K562 (cell line): ENCODE results near the gene FSCN2.

ENCODE experiments used
- CREB1 ChIP-seq, 2 experiments: sonication (generic) in 1 of 2; formaldehyde crosslinking in 1 of 2; IDR thresholded peaks; 2 replicates each; pipeline versions ENCODE4 v1.6.1 to v1.8.0; 2012 to 2022; ENCODE audit warnings: inconsistent platforms in 1 of 2, mild to moderate bottlenecking in 1 of 2, missing genetic modification reagents in 1 of 2, moderate library complexity in 1 of 2
- CTCF ChIP-seq, 3 experiments: IDR thresholded peaks in 2 of 3; conservative IDR thresholded peaks in 1 of 3; 2 replicates each; pipeline ENCODE4 v1.5.1; 2011 to 2012; ENCODE audit warnings: low read length in 3 of 3, mild to moderate bottlenecking in 3 of 3, control low read depth in 2 of 3, improper control_type of control experiment in 1 of 3, inconsistent platforms in 1 of 3, low read depth in 1 of 3, mixed read lengths in 1 of 3, moderate library complexity in 1 of 3; ENCODE audit not compliant: insufficient read depth in 2 of 3
- EZH2 ChIP-seq: IDR thresholded peaks from 2 replicates; pipeline ENCODE4 v1.6.1; 2012; ENCODE audit warnings: low read depth, mild to moderate bottlenecking, inconsistent platforms, low read length, borderline replicate concordance
- IRF1 ChIP-seq: sonication (generic); formaldehyde crosslinking; IDR thresholded peaks from 2 replicates; pipeline ENCODE4 v1.8.0; 2022; ENCODE audit warnings: missing genetic modification reagents, mild to moderate bottlenecking, borderline replicate concordance
- MEIS2 ChIP-seq: fragments of 450-650 bp; IDR thresholded peaks from 2 replicates; pipeline ENCODE4 v1.6.1; 2014; ENCODE audit warnings: mild to moderate bottlenecking; ENCODE audit not compliant: partially characterized antibody
- MXI1 ChIP-seq: IDR thresholded peaks from 2 replicates; pipeline ENCODE4 v1.6.1; 2011; ENCODE audit warnings: low read depth, mild to moderate bottlenecking, improper control_type of control experiment, low read length
- MYC ChIP-seq, 2 experiments: fragments of 250-450 bp in 1 of 2; sonication (Bioruptor Pico) in 1 of 2; IDR thresholded peaks; 2 replicates each; pipeline versions ENCODE4 v1.5.1 to v1.6.1; 2012 to 2021; ENCODE audit warnings: low read depth in 2 of 2, borderline replicate concordance in 1 of 2, improper control_type of control experiment in 1 of 2, low read length in 1 of 2, mild to moderate bottlenecking in 1 of 2, moderate library complexity in 1 of 2
- TSHZ1 ChIP-seq: fragments of 250-450 bp; sonication (Bioruptor Pico); IDR thresholded peaks from 2 replicates; pipeline ENCODE4 v1.4.0; 2020; ENCODE audit warnings: mild to moderate bottlenecking, moderate library complexity
- USF2 ChIP-seq: sonication (generic); formaldehyde crosslinking; IDR thresholded peaks from 2 replicates; pipeline ENCODE4 v1.5.0; 2020; ENCODE audit warnings: missing genetic modification reagents
- ZBTB8A ChIP-seq: fragments of 450-650 bp; IDR thresholded peaks from 2 replicates; pipeline ENCODE4 v1.6.1; 2018; ENCODE audit warnings: mild to moderate bottlenecking, moderate library complexity; ENCODE audit not compliant: partially characterized antibody
- ZNF134 ChIP-seq: fragments of 250-450 bp; sonication (Bioruptor Pico); conservative IDR thresholded peaks from 2 replicates; pipeline ENCODE4 v1.4.0; 2020
- ZNF512 ChIP-seq: IDR thresholded peaks from 2 replicates; pipeline ENCODE4 v1.6.1; 2016; ENCODE audit warnings: missing genetic modification characterization, missing compliant biosample characterization
- TF ChIP-seq, protein P1 (sequence below): fragments of 200-800 bp; sonication (Bioruptor generic); IDR thresholded peaks from 2 replicates; pipeline ENCODE4 v1.6.1; 2017; ENCODE audit warnings: missing genetic modification characterization, missing compliant biosample characterization

GRCh38 chr17:81553018-81553615 lies 24.9 kb downstream of the FSCN2 start:
- TF ChIP-seq USF2 (CRISPR knock-in tag): no peak
- no peak for TF ChIP-seq ZBTB8A
- TF ChIP-seq, protein P1, sequence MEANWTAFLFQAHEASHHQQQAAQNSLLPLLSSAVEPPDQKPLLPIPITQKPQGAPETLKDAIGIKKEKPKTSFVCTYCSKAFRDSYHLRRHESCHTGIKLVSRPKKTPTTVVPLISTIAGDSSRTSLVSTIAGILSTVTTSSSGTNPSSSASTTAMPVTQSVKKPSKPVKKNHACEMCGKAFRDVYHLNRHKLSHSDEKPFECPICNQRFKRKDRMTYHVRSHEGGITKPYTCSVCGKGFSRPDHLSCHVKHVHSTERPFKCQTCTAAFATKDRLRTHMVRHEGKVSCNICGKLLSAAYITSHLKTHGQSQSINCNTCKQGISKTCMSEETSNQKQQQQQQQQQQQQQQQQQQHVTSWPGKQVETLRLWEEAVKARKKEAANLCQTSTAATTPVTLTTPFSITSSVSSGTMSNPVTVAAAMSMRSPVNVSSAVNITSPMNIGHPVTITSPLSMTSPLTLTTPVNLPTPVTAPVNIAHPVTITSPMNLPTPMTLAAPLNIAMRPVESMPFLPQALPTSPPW (CRISPR knock-in tag): no peak
- TF ChIP-seq MXI1: no peak; the same call in 1 of the 2 replicates
- TF ChIP-seq CTCF (IDR thresholded peaks at IDR 0.05 in 2 of 3, conservative IDR thresholded peaks at IDR 0.05 in 1 of 3; ENCODE audit: insufficient read depth in 2 of 3, low read depth in 1 of 3, low read length in 3 of 3): peak; percentile 20 to 47 (median 34); a peak in 3 of 6 replicates
- TF ChIP-seq ZNF512 (tag): no peak
- no peak for TF ChIP-seq TSHZ1
- no peak for TF ChIP-seq EZH2
- peak; percentile 53 for TF ChIP-seq MYC (IDR thresholded peaks at IDR 0.05; ENCODE audit: low read depth, low read length)
- no peak; the same call in 1 of the 2 replicates for TF ChIP-seq MYC (CRISPR knock-in tag; IDR thresholded peaks at IDR 0.05; ENCODE audit: borderline replicate concordance, low read depth)
- no peak for TF ChIP-seq IRF1 (CRISPR knock-in tag)
- TF ChIP-seq MEIS2: no peak
- no peak for TF ChIP-seq ZNF134 (CRISPR knock-in tag)
- no peak for TF ChIP-seq CREB1 (IDR thresholded peaks at IDR 0.05)
- TF ChIP-seq CREB1 (CRISPR knock-in tag; IDR thresholded peaks at IDR 0.05): no peak
